Testis (tissue), 5 donors: Measurements from ENCODE around the gene TOX3. TPM values are rescaled to one million over a fixed set of nuclear protein-coding genes. Genes with fewer than 3 reads are reported as not detected.
A peak's percentile ranks its signal among the peaks of the same experiment; 100 is the strongest.

ENCODE experiments used
- DNase-seq: peaks from one replicate; pipeline ENCODE4 v3.0.0-alpha.2; 2019
- H3K27ac ChIP-seq, 2 donors: fragments of 200-600 bp; sonication (generic); one replicate each; pipeline ENCODE4 v1.5.1; 2019
- H3K27me3 ChIP-seq: fragments of 200-600 bp; sonication (generic); one replicate; pipeline ENCODE4 v1.5.1; 2019
- H3K36me3 ChIP-seq: fragments of 200-600 bp; sonication (generic); one replicate; pipeline ENCODE4 v1.5.1; 2017; ENCODE audit warnings: low read depth; ENCODE audit errors: missing control alignments
- H3K4me1 ChIP-seq: fragments of 200-600 bp; sonication (generic); one replicate; pipeline ENCODE4 v1.5.1; 2019
- H3K4me3 ChIP-seq, 2 donors: fragments of 200-600 bp; sonication (generic); one replicate each; pipeline ENCODE4 v1.5.1; 2017 to 2019
- H3K9me3 ChIP-seq: fragments of 200-600 bp; sonication (generic); one replicate; pipeline ENCODE4 v1.5.1; 2017
- CTCF ChIP-seq, 3 experiments: fragments of 450-650 bp in 2 of 3; fragments of 200-600 bp in 1 of 3; sonication (generic) in 1 of 3; IDR thresholded peaks; one replicate each; pipeline ENCODE4 v1.5.1; 2016 to 2019; ENCODE audit warnings: antibody characterized with exemption in 3 of 3, mild to moderate bottlenecking in 2 of 3, moderate library complexity in 1 of 3
- POLR2A ChIP-seq: fragments of 450-650 bp; IDR thresholded peaks from one replicate; pipeline ENCODE4 v1.6.1; 2017; ENCODE audit warnings: antibody characterized with exemption, mild to moderate bottlenecking, moderate library complexity
- WGBS, 2 donors: methylation state at CpG; one replicate each; pipeline ENCODE4 v1.1.5; 2018; 5-methylcytosine and 5-hydroxymethylcytosine counted together
- intact Hi-C: fragments of 100-400 bp; cut with DNase I; formaldehyde crosslinking; loops from one replicate; pipeline ENCODE4 v1.15.1; 2023; ENCODE audit warnings: low total_unique reads
- long read RNA-seq, 2 donors: transcript quantifications; one replicate each; lab custom pipeline, GENCODE V29; 2026
- polyA plus RNA-seq: library from polyadenylated mRNA; stranded (reverse); fragments of 350-450 nt; fragmentation: Illumina TruSeq; extraction: RNeasy Lipid Tissue Mini Kit (QIAGEN cat#74804); gene quantifications from one replicate; pipeline ENCODE4 v1.2.3, GENCODE V29; 2014; ENCODE audit warnings: low read depth, low replicate concordance; ENCODE audit not compliant: insufficient read depth
- total RNA-seq, 2 donors: library from RNA; depleted of rRNA; stranded (reverse); fragments of >200 nt; gene quantifications; one replicate each; pipeline ENCODE4 v1.2.3, GENCODE V29; 2016

TOX3 gene
- total RNA-seq (under 1 TPM; 0.25 to 0.87 TPM), polyA plus RNA-seq (1.1 TPM)
- long read RNA-seq, donor 1, result 0 reads
- long read RNA-seq, donor 2, result 0 reads

- Histone ChIP-seq H3K4me3 (peak within 1 kb of the TSS in 1 of 2 donors; percentile 29), H3K36me3 (no peaks in the 10 kb centered on the region), H3K27me3 (no peaks in the 10 kb centered on the region), H3K9me3 (no peaks in the 10 kb centered on the region), H3K27ac (no peak within 1 kb of the TSS), H3K4me1 (peaks cover 11% of the 10 kb centered on the region)
- DNase-seq, result no peak
- intact Hi-C loops, result no loop called here
- no peak for TF ChIP-seq POLR2A
- TF ChIP-seq CTCF (IDR thresholded peaks at IDR 0.05), result no peak
- WGBS, 2 donors, result 2 to 5% methylated on average over 28 to 60 of the region's 83 CpGs
Observed at GRCh38 chr16:52547004-52547833, at the start of gene TOX3. Gene TOX3 (minus strand): TSS chr16:52547143. CDS start chr16:52546723, 420 bp downstream.

- Histone ChIP-seq H3K36me3 (no peaks in the 10 kb centered on the region), H3K27me3 (no peaks in the 10 kb centered on the region), H3K9me3 (no peaks in the 10 kb centered on the region), H3K27ac (no peak overlapping the region), H3K4me3 (no peak overlapping the region), H3K4me1 (no peaks in the 10 kb centered on the region)
- intact Hi-C loops, result no loop called here
- TF ChIP-seq POLR2A, result no peak
- TF ChIP-seq CTCF (IDR thresholded peaks at IDR 0.05), result no peak
- WGBS, 2 donors, result 59 to 81% methylated on average over 2 of the region's 2 CpGs
- DNase-seq, result no peak
Observed at GRCh38 chr16:52592778-52593177, 45.8 kb upstream of the TOX3 start.

- intact Hi-C loops, result no loop called here
- no peak overlapping the region for H3K4me3 ChIP-seq
- DNase-seq, result no peak
- H3K36me3 ChIP-seq, result no peaks in the 10 kb centered on the region
- 36 to 45% methylated on average over 5 of the region's 5 CpGs for WGBS, 2 donors
- no peak overlapping the region for H3K27ac ChIP-seq
- no peaks in the 10 kb centered on the region for H3K9me3 ChIP-seq
- H3K27me3 ChIP-seq, result no peaks in the 10 kb centered on the region
- no peak for TF ChIP-seq CTCF (IDR thresholded peaks at IDR 0.05)
- no peak for TF ChIP-seq POLR2A
- H3K4me1 ChIP-seq, result no peaks in the 10 kb centered on the region
Observed at GRCh38 chr16:52591934-52592592, 45.1 kb upstream of the TOX3 start.

- WGBS, 2 donors, result 60 to 61% methylated on average over 5 of the region's 5 CpGs
- DNase-seq, result no peak
- no peaks in the 10 kb centered on the region for H3K9me3 ChIP-seq
- no peaks in the 10 kb centered on the region for H3K27me3 ChIP-seq
- intact Hi-C loops, result no loop called here
- H3K27ac ChIP-seq, result no peak overlapping the region
- TF ChIP-seq CTCF (IDR thresholded peaks at IDR 0.05) (no peak), POLR2A (no peak)
- H3K4me3 ChIP-seq, result no peak overlapping the region
- H3K4me1 ChIP-seq, result no peaks in the 10 kb centered on the region
- no peaks in the 10 kb centered on the region for H3K36me3 ChIP-seq
Observed at GRCh38 chr16:52591471-52591870, 44.5 kb upstream of the TOX3 start.
